ENCODE data around the gene PCBP2.

PCBP2 gene

DNA sequence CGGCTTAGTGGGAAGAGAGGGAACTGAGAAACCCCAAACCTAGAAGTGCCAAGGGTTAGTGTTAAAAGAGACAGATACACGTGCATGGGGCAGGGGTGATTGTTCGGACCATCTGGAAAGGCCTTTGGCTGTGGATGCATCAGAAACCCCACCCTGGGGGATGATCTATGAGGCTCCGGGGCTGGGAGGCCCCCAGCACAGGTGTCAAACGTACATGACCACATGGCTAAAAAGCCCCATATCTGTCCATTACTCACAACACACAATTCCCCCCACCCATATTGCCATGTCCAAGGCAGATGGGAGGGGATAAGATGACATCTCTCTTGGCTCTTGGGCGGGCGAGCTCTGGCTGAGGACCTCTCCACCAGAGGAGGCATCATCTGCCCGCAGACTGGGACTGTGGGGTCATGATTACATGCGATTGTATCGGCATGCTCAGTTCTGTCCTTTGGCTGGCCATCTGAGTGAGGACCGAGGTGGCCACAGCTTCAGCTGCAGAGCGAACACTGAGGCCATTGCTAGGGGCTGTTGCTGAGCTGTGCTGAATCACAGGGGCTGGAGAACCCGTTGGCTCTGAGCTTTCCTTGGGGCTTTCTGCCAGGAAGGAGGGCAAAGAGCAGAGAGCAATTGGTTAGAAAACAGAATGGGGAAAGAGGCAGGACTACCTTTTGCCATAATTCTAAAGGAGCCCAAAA lies 65.0 kb downstream of the PCBP2 start:
- TF ChIP-seq, protein P1, sequence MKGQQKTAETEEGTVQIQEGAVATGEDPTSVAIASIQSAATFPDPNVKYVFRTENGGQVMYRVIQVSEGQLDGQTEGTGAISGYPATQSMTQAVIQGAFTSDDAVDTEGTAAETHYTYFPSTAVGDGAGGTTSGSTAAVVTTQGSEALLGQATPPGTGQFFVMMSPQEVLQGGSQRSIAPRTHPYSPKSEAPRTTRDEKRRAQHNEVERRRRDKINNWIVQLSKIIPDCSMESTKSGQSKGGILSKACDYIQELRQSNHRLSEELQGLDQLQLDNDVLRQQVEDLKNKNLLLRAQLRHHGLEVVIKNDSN (IDR thresholded peaks at IDR 0.05): no peak
- no peak for TF ChIP-seq CEBPB (IDR thresholded peaks at IDR 0.05)
- no peak for TF ChIP-seq FOXM1 (IDR thresholded peaks at IDR 0.05; ENCODE audit: borderline replicate concordance, low read depth)
- no peak for TF ChIP-seq NFIC (IDR thresholded peaks at IDR 0.05)
- TF ChIP-seq, protein P2, sequence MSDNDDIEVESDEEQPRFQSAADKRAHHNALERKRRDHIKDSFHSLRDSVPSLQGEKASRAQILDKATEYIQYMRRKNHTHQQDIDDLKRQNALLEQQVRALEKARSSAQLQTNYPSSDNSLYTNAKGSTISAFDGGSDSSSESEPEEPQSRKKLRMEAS (IDR thresholded peaks at IDR 0.05): no peak
- TF ChIP-seq EP300 (IDR thresholded peaks at IDR 0.05; ENCODE audit: borderline replicate concordance): no peak
- TF ChIP-seq ZBTB7A (IDR thresholded peaks at IDR 0.05; ENCODE audit: low read depth): no peak

DNA sequence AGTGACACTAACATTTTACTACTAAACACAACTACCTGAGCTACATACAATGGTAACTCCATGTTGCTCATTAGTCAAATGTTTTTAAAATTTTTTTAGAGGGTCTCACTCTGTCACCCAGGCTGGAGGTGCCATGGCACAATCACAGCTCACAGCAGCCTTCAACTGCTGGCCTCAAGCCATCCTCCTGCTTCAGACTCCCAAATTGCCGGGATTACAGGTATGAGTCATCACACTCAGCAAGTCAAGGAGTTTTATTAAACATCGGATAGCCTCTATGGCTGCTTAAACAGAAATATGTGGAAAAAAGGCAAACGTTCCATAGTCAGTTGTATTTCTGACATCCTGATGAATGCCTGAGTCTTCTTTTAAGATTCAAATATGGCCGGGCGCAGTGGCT lies 66.5 kb downstream of the PCBP2 start:
- TF ChIP-seq, protein P2 (IDR thresholded peaks at IDR 0.05): no peak
- TF ChIP-seq CEBPB (IDR thresholded peaks at IDR 0.05) (no peak), CREB1 (IDR thresholded peaks at IDR 0.05; ENCODE audit: low read depth) (no peak), EGR1 (IDR thresholded peaks at IDR 0.05) (no peak), TCF12 (IDR thresholded peaks at IDR 0.05; ENCODE audit: low read depth) (no peak), TEAD4 (IDR thresholded peaks at IDR 0.05) (no peak), ZBTB7A (IDR thresholded peaks at IDR 0.05; ENCODE audit: low read depth) (no peak), RAD21 (IDR thresholded peaks at IDR 0.05; ENCODE audit: low read depth) (no peak), FOXM1 (IDR thresholded peaks at IDR 0.05; ENCODE audit: borderline replicate concordance, low read depth) (no peak)
- TF ChIP-seq, protein P1 (IDR thresholded peaks at IDR 0.05): no peak
- TF ChIP-seq, protein P3, sequence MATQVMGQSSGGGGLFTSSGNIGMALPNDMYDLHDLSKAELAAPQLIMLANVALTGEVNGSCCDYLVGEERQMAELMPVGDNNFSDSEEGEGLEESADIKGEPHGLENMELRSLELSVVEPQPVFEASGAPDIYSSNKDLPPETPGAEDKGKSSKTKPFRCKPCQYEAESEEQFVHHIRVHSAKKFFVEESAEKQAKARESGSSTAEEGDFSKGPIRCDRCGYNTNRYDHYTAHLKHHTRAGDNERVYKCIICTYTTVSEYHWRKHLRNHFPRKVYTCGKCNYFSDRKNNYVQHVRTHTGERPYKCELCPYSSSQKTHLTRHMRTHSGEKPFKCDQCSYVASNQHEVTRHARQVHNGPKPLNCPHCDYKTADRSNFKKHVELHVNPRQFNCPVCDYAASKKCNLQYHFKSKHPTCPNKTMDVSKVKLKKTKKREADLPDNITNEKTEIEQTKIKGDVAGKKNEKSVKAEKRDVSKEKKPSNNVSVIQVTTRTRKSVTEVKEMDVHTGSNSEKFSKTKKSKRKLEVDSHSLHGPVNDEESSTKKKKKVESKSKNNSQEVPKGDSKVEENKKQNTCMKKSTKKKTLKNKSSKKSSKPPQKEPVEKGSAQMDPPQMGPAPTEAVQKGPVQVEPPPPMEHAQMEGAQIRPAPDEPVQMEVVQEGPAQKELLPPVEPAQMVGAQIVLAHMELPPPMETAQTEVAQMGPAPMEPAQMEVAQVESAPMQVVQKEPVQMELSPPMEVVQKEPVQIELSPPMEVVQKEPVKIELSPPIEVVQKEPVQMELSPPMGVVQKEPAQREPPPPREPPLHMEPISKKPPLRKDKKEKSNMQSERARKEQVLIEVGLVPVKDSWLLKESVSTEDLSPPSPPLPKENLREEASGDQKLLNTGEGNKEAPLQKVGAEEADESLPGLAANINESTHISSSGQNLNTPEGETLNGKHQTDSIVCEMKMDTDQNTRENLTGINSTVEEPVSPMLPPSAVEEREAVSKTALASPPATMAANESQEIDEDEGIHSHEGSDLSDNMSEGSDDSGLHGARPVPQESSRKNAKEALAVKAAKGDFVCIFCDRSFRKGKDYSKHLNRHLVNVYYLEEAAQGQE (IDR thresholded peaks at IDR 0.05; ENCODE audit: low read depth): no peak

DNA sequence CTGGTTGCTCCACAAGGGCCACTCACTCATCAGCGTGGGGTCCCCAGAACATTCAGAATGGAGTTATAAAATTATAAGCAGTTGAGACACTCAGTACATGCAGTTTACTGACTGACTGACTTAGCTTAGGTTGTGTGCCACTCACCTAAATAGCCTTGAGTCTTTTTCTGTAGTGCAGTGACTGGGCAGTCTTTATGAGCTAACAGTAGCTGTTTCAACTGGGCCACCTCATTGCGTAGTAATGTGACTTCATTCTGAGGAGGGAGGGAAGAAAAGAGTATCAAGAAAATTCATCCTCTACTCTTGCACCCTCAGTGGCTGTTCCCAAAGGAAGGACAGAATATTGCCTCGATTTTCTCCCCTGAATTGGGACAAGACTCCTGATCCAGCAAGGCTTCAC lies 71.2 kb downstream of the PCBP2 start:
- no peak for TF ChIP-seq CREB1 (IDR thresholded peaks at IDR 0.05; ENCODE audit: low read depth)
- TF ChIP-seq TCF12 (IDR thresholded peaks at IDR 0.05; ENCODE audit: low read depth): no peak
- no peak for TF ChIP-seq NFIC (IDR thresholded peaks at IDR 0.05)

DNA sequence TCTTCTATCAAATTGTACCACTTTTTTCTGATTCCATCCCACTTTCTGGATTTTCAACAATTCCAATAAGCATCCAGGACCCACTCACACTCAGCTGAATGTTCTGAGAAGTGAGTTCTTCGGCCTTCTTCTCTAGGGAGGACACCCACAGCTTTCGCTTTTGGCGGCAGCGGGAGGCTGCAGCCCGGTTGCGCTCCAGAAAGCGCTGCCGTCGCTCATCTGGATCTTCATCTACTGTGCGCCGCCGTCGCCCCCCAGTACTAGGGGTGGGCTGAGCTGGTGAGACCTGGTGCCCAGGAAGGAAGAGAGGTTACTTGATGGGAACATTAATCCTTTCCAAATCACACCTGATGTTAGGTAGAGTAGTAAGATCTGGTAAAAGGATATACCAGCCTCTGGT lies 72.6 kb downstream of the PCBP2 start:
- TF ChIP-seq CREB1 (IDR thresholded peaks at IDR 0.05; ENCODE audit: low read depth) (no peak), RAD21 (IDR thresholded peaks at IDR 0.05; ENCODE audit: low read depth) (no peak), EP300 (IDR thresholded peaks at IDR 0.05; ENCODE audit: borderline replicate concordance) (no peak), TCF12 (IDR thresholded peaks at IDR 0.05; ENCODE audit: low read depth) (no peak), ZBTB7A (IDR thresholded peaks at IDR 0.05; ENCODE audit: low read depth) (no peak), EGR1 (IDR thresholded peaks at IDR 0.05) (no peak), NFIC (IDR thresholded peaks at IDR 0.05) (no peak), CEBPB (IDR thresholded peaks at IDR 0.05) (no peak), FOXM1 (IDR thresholded peaks at IDR 0.05; ENCODE audit: borderline replicate concordance, low read depth) (no peak), TEAD4 (IDR thresholded peaks at IDR 0.05) (no peak), YY1 (IDR thresholded peaks at IDR 0.05; ENCODE audit: low read depth) (no peak), TAF1 (IDR thresholded peaks at IDR 0.05; ENCODE audit: low read depth) (no peak)
- TF ChIP-seq, protein P3 (IDR thresholded peaks at IDR 0.05; ENCODE audit: low read depth): no peak
- TF ChIP-seq, protein P1 (IDR thresholded peaks at IDR 0.05): no peak
- TF ChIP-seq, protein P2 (IDR thresholded peaks at IDR 0.05): no peak

DNA sequence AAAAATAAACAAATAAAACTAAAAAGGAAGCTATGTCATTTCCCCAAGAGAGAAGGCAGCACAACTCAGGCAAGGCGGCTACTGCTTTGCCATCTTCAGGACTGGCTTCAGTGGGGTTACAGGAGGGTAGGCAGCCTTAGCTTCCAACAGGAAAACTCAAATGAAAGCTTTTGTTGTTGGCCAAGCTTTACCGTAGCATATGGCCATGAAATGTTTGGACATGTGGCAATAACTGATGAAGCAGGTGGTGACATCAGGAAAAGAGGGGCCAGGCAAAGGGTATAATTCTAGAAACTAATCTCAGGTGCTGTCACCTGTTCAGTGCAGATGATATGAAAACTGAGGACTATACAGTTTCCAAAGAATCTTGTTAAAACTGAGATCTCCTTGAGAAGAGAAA lies 78.2 kb downstream of the PCBP2 start:
- TF ChIP-seq YY1 (IDR thresholded peaks at IDR 0.05; ENCODE audit: low read depth) (no peak), CEBPB (IDR thresholded peaks at IDR 0.05) (no peak), CREB1 (IDR thresholded peaks at IDR 0.05; ENCODE audit: low read depth) (no peak), EP300 (IDR thresholded peaks at IDR 0.05; ENCODE audit: borderline replicate concordance) (no peak), TEAD4 (IDR thresholded peaks at IDR 0.05) (no peak), TAF1 (IDR thresholded peaks at IDR 0.05; ENCODE audit: low read depth) (no peak), RAD21 (IDR thresholded peaks at IDR 0.05; ENCODE audit: low read depth) (no peak), ZBTB7A (IDR thresholded peaks at IDR 0.05; ENCODE audit: low read depth) (no peak), NFIC (IDR thresholded peaks at IDR 0.05) (no peak), EGR1 (IDR thresholded peaks at IDR 0.05) (no peak), TCF12 (IDR thresholded peaks at IDR 0.05; ENCODE audit: low read depth) (no peak), FOXM1 (IDR thresholded peaks at IDR 0.05; ENCODE audit: borderline replicate concordance, low read depth) (no peak)
- TF ChIP-seq, protein P2 (IDR thresholded peaks at IDR 0.05): no peak
- TF ChIP-seq, protein P3 (IDR thresholded peaks at IDR 0.05; ENCODE audit: low read depth): no peak
- TF ChIP-seq, protein P1 (IDR thresholded peaks at IDR 0.05): no peak
